DND-41 (cell line): ENCODE results near the gene CENPP.

Source experiments
- CTCF ChIP-seq: IDR thresholded peaks from 2 replicates; pipeline ENCODE4 v1.5.1; 2012; ENCODE audit warnings: borderline replicate concordance, low read length, moderate library complexity, mild to moderate bottlenecking; ENCODE audit not compliant: poor library complexity, severe bottlenecking; ENCODE audit errors: extremely low read depth
- EZH2 ChIP-seq: IDR thresholded peaks from 3 replicates; pipeline ENCODE4 v1.6.1; 2012; ENCODE audit warnings: borderline replicate concordance, low read depth, mild to moderate bottlenecking, moderate library complexity, low read length, inconsistent platforms; ENCODE audit not compliant: severe bottlenecking

- no peak for TF ChIP-seq CTCF
- TF ChIP-seq EZH2: no peak
Observed at GRCh38 chr9:92435263-92435662, 109.5 kb downstream of the CENPP start.
